Bronchial epithelial cell (primary cell): ENCODE results near the gene PTPRD. TPM values are rescaled to one million over a fixed set of nuclear protein-coding genes. Genes with fewer than 3 reads are reported as not detected.
"Not testable (repeated sequence)": the region's sequence is repeated elsewhere in the genome, so short reads cannot be mapped to it uniquely, and the experiment has no call there.

Experiments used
- DNase-seq: peaks from one replicate; pipeline ENCODE4 v3.0.0-alpha.2; 2010; ENCODE audit warnings: low read depth
- FAIRE-seq: peaks from 2 replicates; lab custom pipeline; 2011; peaks lifted over from hg19 to GRCh38; lab: Jason Lieb, UNC
- H3K27me3 ChIP-seq: 2 replicates; pipeline ENCODE4 v1.5.1; 2011; ENCODE audit warnings: low read length; ENCODE audit not compliant: control insufficient read depth, insufficient read depth
- H3K36me3 ChIP-seq: 2 replicates; pipeline ENCODE4 v1.5.1; 2011; ENCODE audit warnings: low read length; ENCODE audit not compliant: control insufficient read depth, insufficient read depth
- H3K4me3 ChIP-seq: 2 replicates; pipeline ENCODE4 v1.5.1; 2011; ENCODE audit warnings: mild to moderate bottlenecking, low read depth, low read length, control low read depth
- CTCF ChIP-seq: IDR thresholded peaks from 2 replicates; pipeline ENCODE4 v1.5.1; 2011; ENCODE audit warnings: mild to moderate bottlenecking, moderate library complexity, low read length, control low read depth, inconsistent platforms; ENCODE audit not compliant: insufficient read depth, severe bottlenecking
- total RNA-seq: library from RNA; depleted of rRNA; stranded (reverse); fragments of >200 nt; gene quantifications from 2 replicates; pipeline ENCODE4 v1.2.1, GENCODE V29; 2014

Gene PTPRD
- total RNA-seq, 1 donor from 2014 or later, result 2.9 TPM

GRCh38 chr9:9078301-9078700 lies 1534.5 kb downstream of the PTPRD start:
- H3K27me3 ChIP-seq, result no peaks in the 10 kb centered on the region
- FAIRE-seq (no peak), DNase-seq (no peak)
- no peak for TF ChIP-seq CTCF
- no peak overlapping the region for H3K4me3 ChIP-seq
- H3K36me3 ChIP-seq, result no peaks in the 10 kb centered on the region

- no peaks in the 10 kb centered on the region for H3K27me3 ChIP-seq
- DNase-seq, result no peak
- no peak for TF ChIP-seq CTCF
- no peaks in the 10 kb centered on the region for H3K36me3 ChIP-seq
- no peak for FAIRE-seq
- no peak overlapping the region for H3K4me3 ChIP-seq
Measured at GRCh38 chr9:9061627-9062026, 1551.2 kb downstream of the PTPRD start.

- no peak for DNase-seq
- FAIRE-seq, result no peak
- no peak for TF ChIP-seq CTCF
Measured at GRCh38 chr9:9054354-9054992, 1558.3 kb downstream of the PTPRD start.

GRCh38 chr9:9045572-9045971 lies 1567.2 kb downstream of the PTPRD start:
- FAIRE-seq (no peak), DNase-seq (no peak)
- H3K36me3 ChIP-seq, result no peaks in the 10 kb centered on the region
- no peak for TF ChIP-seq CTCF
- no peak overlapping the region for H3K4me3 ChIP-seq
- no peaks in the 10 kb centered on the region for H3K27me3 ChIP-seq

More at GRCh38 chr9:9054354-9054992, 1558.3 kb downstream of the PTPRD start:
- Histone ChIP-seq H3K27me3 (no peaks in the 10 kb centered on the region), H3K4me3 (no peak overlapping the region), H3K36me3 (no peaks in the 10 kb centered on the region)

GRCh38 chr9:9045072-9045471 lies 1567.7 kb downstream of the PTPRD start:
- Histone ChIP-seq H3K27me3 (no peaks in the 10 kb centered on the region), H3K36me3 (no peaks in the 10 kb centered on the region), H3K4me3 (no peak overlapping the region)
- FAIRE-seq (no peak), DNase-seq (no peak)
- no peak for TF ChIP-seq CTCF

- FAIRE-seq, DNase-seq, H3K27me3 ChIP-seq: not testable (repeated sequence)
Measured at GRCh38 chr9:9043788-9044187, 1569.0 kb downstream of the PTPRD start.

More at GRCh38 chr9:9043788-9044187, 1569.0 kb downstream of the PTPRD start:
- not testable (repeated sequence) for H3K4me3 ChIP-seq, H3K36me3 ChIP-seq
